Lung microvascular endothelial cell (primary cell): ENCODE data around the gene KIF18A. TPM values are rescaled to one million over a fixed set of nuclear protein-coding genes. Genes with fewer than 3 reads are reported as not detected.

ENCODE experiments used
- DNase-seq, 2 donors: peaks; one replicate each; pipeline versions ENCODE4 v3.0.0 to v3.0.0-alpha.2; 2010; ENCODE audit warnings: low read depth in 2 of 2
- total RNA-seq: library from RNA; depleted of rRNA; stranded (reverse); fragments of >200 nt; gene quantifications from 2 replicates; pipeline ENCODE4 v1.2.1, GENCODE V29; 2014

The KIF18A gene
- total RNA-seq, 1 donor from 2014 or later = 2.0 TPM

GRCh38 chr11:28043930-28044709 is 63.8 kb downstream of the KIF18A start:
- no peak for DNase-seq

DNA sequence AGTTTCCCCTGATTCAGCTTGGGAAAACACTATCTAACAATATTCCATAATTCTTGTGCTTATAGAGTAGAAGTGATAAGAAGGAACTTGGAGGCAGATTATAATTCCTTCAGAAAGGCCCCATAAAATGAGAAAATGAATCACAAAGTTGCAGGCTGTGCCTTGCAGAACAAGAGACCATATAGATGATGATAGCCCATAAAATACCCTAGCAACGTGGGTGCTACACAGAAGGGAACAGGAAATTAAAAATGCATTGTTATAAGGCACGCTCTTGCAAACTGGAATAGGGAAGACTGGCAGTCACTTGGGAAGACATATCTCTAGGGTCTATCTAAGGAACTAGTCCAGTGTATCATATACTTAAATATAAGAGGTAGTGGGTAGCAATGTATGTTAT is 67.6 kb downstream of the KIF18A start:
- no peak for DNase-seq

GRCh38 chr11:28038775-28039174 is 69.2 kb downstream of the KIF18A start:
- DNase-seq = peak in 1 of 2 donors; percentile 3

DNA sequence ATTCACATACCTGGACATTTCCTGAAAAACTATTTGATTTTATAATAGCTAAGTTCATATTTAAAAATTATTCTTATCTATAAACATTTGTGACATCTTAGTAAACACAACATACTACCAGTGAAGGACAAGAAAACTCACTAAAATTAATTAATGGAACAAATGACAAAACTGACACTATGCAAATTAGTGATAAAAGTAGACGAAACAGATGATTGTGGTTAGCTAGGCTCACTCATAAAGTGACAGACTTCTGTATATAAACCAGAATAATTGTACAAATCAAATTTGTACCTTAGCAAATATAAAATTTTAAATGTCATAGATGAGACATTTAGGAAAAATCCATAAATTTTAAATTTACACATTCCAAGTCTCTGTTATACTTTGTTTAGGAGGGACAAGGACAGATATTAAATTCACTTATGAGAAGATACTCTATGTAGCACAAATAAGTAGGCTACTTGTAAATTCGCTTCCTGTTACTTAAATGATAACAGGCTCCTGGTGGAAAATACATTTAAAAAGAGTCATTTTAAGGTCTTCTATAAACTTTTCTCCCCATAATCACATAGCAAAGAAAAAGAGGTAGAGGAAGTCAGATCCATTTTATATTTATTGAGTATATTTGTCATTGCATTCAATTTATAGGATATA is 81.2 kb downstream of the KIF18A start:
- no peak for DNase-seq

GRCh38 chr11:28017816-28018215 is 90.1 kb downstream of the KIF18A start:
- no peak for DNase-seq

GRCh38 chr11:28011813-28012212 is 96.1 kb downstream of the KIF18A start:
- no peak for DNase-seq

DNA sequence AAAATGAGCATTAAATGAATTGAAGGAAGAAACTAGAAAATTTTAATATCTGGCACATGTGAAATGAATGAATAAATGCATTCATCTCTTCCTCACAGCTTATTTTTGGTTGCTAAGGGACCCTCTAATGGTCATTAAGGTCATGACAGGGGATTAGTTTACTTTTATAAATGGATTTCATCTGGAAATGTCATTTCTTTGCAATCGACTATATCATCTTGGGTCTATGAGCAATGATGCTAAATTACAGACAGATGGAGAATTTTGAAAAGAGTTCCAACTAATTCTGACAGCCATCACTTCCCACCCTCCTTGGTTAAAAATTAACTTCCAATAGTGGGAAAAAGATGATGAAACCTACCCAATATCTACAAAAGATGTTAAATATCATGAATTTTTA is 98.0 kb downstream of the KIF18A start:
- no peak for DNase-seq

- peak; percentile 39 to 45 for DNase-seq
Observed at GRCh38 chr11:28009388-28009787, 98.6 kb downstream of the KIF18A start.

DNA sequence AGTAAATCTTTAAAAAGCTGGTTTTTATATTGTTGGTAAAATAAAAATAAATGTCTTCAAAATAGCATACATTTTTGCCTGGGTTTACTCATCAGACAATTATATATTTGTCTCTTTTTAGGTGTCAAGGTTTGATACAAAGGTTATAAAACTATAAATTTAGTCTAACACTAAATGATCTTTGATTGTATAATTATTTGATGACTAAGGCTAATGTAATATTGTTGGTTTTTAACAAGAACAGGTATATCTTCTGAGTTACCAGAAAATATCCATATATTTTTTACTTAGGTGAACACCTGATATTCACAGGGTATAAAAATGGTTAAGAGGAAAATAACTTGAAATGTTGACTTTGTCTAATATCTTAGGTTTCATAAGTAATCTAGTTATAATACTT is 104.3 kb downstream of the KIF18A start:
- no peak for DNase-seq

- no peak for DNase-seq
Observed at GRCh38 chr11:27998552-27998951, 109.4 kb downstream of the KIF18A start.

DNA sequence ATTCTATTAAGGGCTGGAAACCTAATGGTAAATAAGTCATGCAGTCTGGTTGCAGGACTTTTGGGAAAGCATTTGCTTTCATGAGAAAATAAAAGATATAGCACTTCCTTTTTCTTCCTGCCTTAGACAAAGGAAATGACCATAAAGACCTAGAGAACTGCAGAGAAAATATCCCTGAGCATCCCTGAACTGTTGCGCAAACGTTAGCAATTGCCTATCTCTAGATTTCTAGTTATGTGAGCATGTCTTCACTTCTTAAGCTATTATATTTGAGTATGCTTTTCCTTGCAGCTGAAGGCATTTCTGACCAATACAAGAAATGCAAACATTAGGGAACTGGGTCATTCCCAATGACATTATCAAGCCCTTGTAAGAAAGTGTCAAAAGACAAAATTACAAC is 110.6 kb downstream of the KIF18A start:
- no peak for DNase-seq

GRCh38 chr11:27996066-27996465 is 111.9 kb downstream of the KIF18A start:
- DNase-seq = no peak

GRCh38 chr11:27995083-27995482 is 112.9 kb downstream of the KIF18A start:
- no peak for DNase-seq

DNA sequence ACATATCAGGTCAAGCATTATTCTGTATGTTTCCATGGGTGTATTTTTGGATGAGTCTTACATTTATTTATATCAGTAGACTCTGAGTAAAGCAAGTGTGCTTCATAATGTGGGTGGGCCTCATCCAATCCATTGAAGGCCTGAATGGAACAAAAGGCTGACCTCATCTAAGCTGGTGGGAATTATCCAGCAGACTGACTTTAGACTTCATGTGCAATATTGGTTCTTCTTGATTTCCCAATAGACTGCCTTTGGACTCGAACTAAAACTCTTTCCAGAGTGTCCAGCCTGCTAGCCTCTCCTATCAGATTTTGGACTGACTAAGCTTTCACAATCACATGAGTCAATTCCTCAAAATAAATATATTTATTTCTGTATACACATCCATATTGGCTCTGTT is 116.2 kb downstream of the KIF18A start:
- no peak for DNase-seq

DNA sequence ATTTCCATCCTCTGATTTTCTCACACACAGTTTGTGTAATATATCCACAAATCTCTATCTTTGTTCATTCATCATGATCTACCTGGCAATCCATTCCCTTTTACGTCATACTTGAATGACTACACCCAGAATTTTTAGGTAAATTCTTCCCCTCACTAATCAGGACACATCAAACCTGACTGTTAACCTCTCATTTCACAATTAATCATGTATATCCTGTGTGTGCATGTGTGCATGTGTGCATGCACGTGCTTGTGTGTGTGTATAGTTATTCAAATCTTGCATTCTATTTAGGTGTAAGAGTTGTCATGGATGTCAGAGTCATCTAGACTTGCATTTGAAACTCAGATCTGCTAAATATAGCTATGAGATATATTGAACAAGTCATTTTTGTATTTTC is 130.4 kb downstream of the KIF18A start:
- no peak for DNase-seq

DNA sequence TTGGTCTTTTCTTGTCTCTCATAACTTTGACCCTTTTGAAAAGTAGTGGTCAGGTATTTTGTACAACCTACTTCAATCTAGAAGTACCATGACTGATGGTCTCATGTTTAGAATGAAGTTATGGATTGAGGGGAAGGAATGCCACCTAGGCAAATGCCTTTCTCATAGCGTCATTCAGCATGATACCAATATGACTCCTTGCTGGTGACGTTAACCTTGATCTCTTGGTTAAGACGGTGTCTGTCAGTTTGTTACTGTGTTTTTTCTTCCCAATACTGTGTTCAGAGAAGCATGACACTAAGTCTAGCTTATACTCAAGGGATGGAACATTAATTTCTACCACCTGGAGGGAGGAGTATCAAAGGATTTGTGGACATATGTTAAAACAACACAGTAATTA is 130.9 kb downstream of the KIF18A start:
- DNase-seq = no peak

GRCh38 chr11:27976262-27976661 is 131.7 kb downstream of the KIF18A start:
- DNase-seq = no peak

DNA sequence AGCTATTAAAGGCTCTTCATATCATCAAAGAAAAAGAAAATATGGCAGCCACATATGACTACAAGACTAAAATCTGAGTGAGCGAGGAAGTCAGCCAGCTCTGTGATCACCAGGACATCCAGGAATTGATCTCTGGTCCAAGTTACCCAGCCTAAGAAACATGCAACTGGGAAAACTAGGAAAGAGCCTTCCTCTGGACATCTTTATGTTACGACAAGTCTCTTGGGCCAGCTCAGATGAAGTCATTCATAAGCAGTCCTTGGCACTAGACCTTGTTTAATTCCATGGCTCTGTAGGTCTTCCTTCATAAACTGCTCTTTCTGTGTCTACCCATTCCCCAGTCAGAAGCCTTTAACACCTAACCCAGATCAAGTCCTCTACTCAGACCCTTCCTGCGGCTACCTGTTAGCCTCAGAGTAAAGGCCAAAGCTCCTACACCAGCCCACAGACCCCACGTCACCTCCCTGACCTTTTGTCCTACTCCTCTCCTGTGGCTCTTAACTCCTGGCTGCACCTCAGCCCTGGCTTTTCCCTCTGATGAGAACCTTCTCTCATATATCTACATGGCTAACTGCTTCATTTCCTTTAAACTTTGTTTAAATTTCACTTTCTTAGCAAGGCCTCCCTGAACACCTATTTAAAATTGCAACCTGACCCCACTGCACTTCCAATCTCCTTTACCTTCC is 134.0 kb downstream of the KIF18A start:
- DNase-seq = no peak

DNA sequence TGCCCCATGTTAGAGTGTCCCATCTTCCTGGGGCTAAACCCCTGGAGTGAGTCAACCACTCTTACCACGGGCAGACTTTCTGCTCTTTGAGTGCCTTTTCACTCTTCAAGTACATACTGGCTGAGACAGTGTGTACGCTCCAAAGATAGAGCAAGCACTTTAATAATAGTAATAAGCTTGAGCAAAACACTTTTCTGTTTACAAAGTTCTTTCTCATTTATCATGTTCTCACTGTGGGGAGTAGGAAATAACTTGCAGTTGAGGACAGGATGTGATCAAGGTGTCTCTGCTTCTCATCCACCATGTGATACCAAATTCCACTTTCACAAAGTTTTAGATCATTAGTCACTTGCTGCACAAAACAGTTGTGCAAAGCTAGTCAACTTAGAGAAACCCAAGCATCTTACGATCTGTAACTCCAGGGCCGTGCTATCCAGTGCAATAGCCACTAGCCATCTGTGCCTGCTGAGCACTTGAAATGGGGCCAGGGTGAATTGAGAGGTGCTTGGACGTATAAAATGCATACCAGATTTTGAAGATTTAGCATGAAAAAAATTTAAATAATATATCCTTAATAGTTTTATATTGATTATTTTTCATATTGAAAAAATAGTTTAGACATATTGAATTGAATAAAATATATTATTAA is 135.3 kb downstream of the KIF18A start:
- DNase-seq = peak in 1 of 2 donors; percentile 40

GRCh38 chr11:27971171-27971570 is 136.8 kb downstream of the KIF18A start:
- no peak for DNase-seq
